Muscle of leg (tissue), 11 donors: ENCODE data around the gene CS. TPM values are rescaled to one million over a fixed set of nuclear protein-coding genes. Genes with fewer than 3 reads are reported as not detected.
A peak's percentile ranks its signal among the peaks of the same experiment; 100 is the strongest.
"Not testable (repeated sequence)": the region's sequence is repeated elsewhere in the genome, so short reads cannot be mapped to it uniquely, and the experiment has no call there.

ENCODE experiments used
- DNase-seq: peaks from one replicate; pipeline ENCODE4 v3.0.0; 2013
- H3K27ac ChIP-seq: one replicate; pipeline ENCODE4 v1.5.1; 2013; ENCODE audit warnings: mild to moderate bottlenecking, low read length, control low read depth
- H3K27me3 ChIP-seq: one replicate; pipeline ENCODE4 v1.6.1; 2013; ENCODE audit warnings: low read length; ENCODE audit not compliant: control insufficient read depth, insufficient read depth
- H3K36me3 ChIP-seq: one replicate; pipeline ENCODE4 v1.6.1; 2013; ENCODE audit warnings: low read length; ENCODE audit not compliant: control insufficient read depth, insufficient read depth
- H3K4me1 ChIP-seq: one replicate; pipeline ENCODE4 v1.6.1; 2013; ENCODE audit warnings: low read length; ENCODE audit not compliant: control insufficient read depth, insufficient read depth
- H3K4me3 ChIP-seq: one replicate; pipeline ENCODE4 v1.5.1; 2013; ENCODE audit warnings: low read length, control low read depth
- H3K9me3 ChIP-seq: replicated peaks from 2 replicates; pipeline ENCODE4 v1.6.1; 2013; ENCODE audit warnings: low read depth, low read length; ENCODE audit not compliant: control insufficient read depth
- WGBS: methylation state at CpG from one replicate; pipeline ENCODE4 v1.1.5; 2013; ENCODE audit warnings: missing lambda C conversion rate; ENCODE audit not compliant: insufficient coverage; 5-methylcytosine and 5-hydroxymethylcytosine counted together
- polyA plus RNA-seq, 8 donors: library from polyadenylated mRNA; unstranded; fragments of 120-200 nt; gene quantifications; one replicate each; pipeline versions ENCODE4 v1.2.1 to v1.2.3, GENCODE V29; 2013; ENCODE audit warnings: inconsistent platforms in 1 of 8, low replicate concordance in 1 of 8; ENCODE audit not compliant: insufficient read length in 8 of 8, insufficient read depth in 1 of 8
- total RNA-seq: library from RNA; stranded (reverse); fragments of 120-200 nt; gene quantifications from one replicate; pipeline ENCODE4 v1.2.4, GENCODE V29; 2013

Gene CS
- total and polyA plus RNA-seq, 9 donors = 93.5 to 252 (median 210) TPM

GRCh38 chr12:56326126-56326525, 26.0 kb upstream of the CS start:
- Histone ChIP-seq H3K27me3 (no peaks in the 10 kb centered on the region), H3K4me3 (no peak overlapping the region), H3K9me3 (no peaks in the 10 kb centered on the region), H3K4me1 (no peaks in the 10 kb centered on the region), H3K27ac (no peak overlapping the region), H3K36me3 (peaks cover 66% of the 10 kb centered on the region)
- 97% methylated on average over 5 of the region's 8 CpGs for WGBS
- no peak for DNase-seq

DNA sequence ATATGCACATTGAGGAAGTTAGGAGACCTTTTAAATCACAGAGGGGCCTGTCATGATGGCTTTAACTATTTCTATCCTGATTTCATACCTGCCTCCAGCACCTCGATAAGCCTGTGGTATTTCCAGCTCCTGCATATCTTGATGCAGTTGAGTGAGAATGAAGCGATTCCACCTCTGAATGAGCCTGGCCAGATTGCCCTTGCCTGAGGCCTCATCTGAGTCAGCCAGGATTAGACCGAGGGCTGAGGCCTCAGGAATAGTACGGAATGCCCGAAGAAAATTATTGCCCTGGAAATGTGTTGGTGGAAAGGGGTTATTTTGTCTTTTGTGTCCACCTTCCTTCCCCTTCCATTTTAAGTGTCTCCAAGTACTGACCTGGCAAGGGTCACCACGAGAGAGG, 24.1 kb upstream of the CS start:
- Histone ChIP-seq H3K4me3 (no peak overlapping the region), H3K36me3 (peaks cover 78% of the 10 kb centered on the region), H3K4me1 (no peaks in the 10 kb centered on the region), H3K9me3 (no peaks in the 10 kb centered on the region), H3K27me3 (no peaks in the 10 kb centered on the region), H3K27ac (no peak overlapping the region)
- WGBS = 92% methylated on average over 2 of the region's 6 CpGs
- DNase-seq = no peak

GRCh38 chr12:56321610-56322009, 21.5 kb upstream of the CS start:
- not testable (repeated sequence) for H3K9me3 ChIP-seq, H3K27me3 ChIP-seq, H3K27ac ChIP-seq, H3K4me1 ChIP-seq, DNase-seq, H3K4me3 ChIP-seq
- H3K36me3 ChIP-seq = peaks cover 73% of the 10 kb centered on the region
- WGBS = 80% methylated on average over 1 of the region's 8 CpGs

- peaks cover 7% of the 10 kb centered on the region for H3K4me1 ChIP-seq
- H3K9me3 ChIP-seq = no peaks in the 10 kb centered on the region
- H3K27me3 ChIP-seq = no peaks in the 10 kb centered on the region
- peaks cover 68% of the 10 kb centered on the region for H3K36me3 ChIP-seq
- 100% methylated on average over 1 of the region's 2 CpGs for WGBS
- no peak for DNase-seq
- no peak overlapping the region for H3K4me3 ChIP-seq
- H3K27ac ChIP-seq = no peak overlapping the region
Observed at GRCh38 chr12:56321027-56321426, 20.9 kb upstream of the CS start.

GRCh38 chr12:56317675-56318074, 17.5 kb upstream of the CS start:
- Histone ChIP-seq H3K36me3 (peaks cover 46% of the 10 kb centered on the region), H3K27me3 (no peaks in the 10 kb centered on the region), H3K9me3 (no peaks in the 10 kb centered on the region), H3K4me3 (no peak overlapping the region), H3K4me1 (peaks cover 15% of the 10 kb centered on the region), H3K27ac (no peak overlapping the region)
- DNase-seq = no peak
- no CpG with 5 or more reads among the region's 3 CpGs for WGBS

GRCh38 chr12:56315622-56316473, 15.7 kb upstream of the CS start, which contains the start of gene CNPY2:
CNPY2 (minus strand) TSS chr12:56315988; CDS start chr12:56315217, 771 bp downstream.
- peak within 1 kb of the TSS; percentile 97 for H3K27ac ChIP-seq
- no peaks in the 10 kb centered on the region for H3K27me3 ChIP-seq
- H3K9me3 ChIP-seq = no peaks in the 10 kb centered on the region
- peaks cover 50% of the 10 kb centered on the region for H3K36me3 ChIP-seq
- WGBS = under 1% methylated on average over 60 of the region's 62 CpGs
- H3K4me1 ChIP-seq = peaks cover 15% of the 10 kb centered on the region
- DNase-seq = peak; percentile 98
- H3K4me3 ChIP-seq = peak within 1 kb of the TSS; percentile 93

DNA sequence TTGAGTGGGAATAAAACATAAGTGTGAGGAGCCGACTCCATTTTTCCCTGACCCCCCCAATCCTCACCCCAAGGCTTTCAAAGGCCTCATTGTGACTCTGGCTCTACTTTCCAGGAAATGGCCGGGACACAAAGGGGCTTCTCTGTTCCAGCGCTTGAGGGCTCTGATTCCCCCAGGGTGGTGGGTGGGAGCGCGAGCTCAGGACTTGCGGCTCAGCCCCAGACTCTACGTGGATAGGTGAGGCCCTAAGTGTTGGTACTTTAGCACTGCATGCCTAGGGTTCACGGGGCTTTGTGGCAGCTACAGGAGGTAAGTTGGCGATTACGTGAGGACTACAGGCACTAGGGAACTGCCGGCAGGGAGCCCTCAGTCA, 15.1 kb upstream of the CS start:
- Histone ChIP-seq H3K27ac (peak overlapping the region; percentile 97), H3K4me1 (peaks cover 15% of the 10 kb centered on the region), H3K9me3 (no peaks in the 10 kb centered on the region), H3K4me3 (peak overlapping the region; percentile 93), H3K36me3 (peaks cover 52% of the 10 kb centered on the region), H3K27me3 (no peaks in the 10 kb centered on the region)
- DNase-seq = peak; percentile 35
- WGBS = 2% methylated on average over 7 of the region's 11 CpGs

DNA sequence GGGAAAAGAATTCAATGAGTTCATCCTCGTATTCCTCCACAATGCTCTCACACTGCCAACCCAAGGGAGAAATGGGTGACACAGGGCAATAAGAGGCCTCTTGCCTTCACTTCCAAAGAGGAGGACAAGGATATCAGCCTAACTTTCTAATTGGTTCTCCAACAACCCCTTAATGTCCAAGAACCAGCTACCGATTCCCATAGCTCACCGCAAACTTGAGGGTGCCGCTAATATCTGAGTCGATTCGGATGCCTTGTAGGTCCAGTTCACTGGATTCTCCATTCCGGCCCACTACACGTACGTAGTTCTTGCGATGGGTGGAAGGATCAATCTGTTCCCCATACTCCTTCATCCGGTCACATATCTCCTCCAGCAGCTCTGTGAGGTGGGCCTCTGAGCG, 10.9 kb upstream of the CS start:
- no peaks in the 10 kb centered on the region for H3K9me3 ChIP-seq
- DNase-seq = no peak
- 92% methylated on average over 9 of the region's 12 CpGs for WGBS
- no peak overlapping the region for H3K4me3 ChIP-seq
- H3K27me3 ChIP-seq = no peaks in the 10 kb centered on the region
- H3K36me3 ChIP-seq = peaks cover 59% of the 10 kb centered on the region
- H3K4me1 ChIP-seq = peaks cover 8% of the 10 kb centered on the region
- no peak overlapping the region for H3K27ac ChIP-seq

DNA sequence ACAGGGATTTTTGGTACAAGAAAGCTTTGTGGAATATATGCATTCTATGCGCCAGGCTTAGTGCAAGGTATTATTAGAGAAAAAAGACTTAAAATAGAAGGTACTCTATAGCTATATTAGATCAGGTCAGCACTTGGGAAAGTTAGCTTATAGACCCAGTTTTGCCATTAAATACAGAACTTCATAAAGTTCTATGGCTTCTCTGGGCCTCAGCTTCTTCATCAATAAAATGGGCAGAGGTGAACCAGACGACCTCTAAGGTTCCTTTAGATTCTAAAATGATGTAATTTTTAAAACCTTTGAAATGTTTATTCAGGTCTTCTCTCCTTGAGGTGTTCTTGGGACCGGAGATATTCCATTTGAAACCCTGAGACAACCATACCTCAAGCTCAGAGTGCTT, 8.6 kb upstream of the CS start:
- no peaks in the 10 kb centered on the region for H3K4me1 ChIP-seq
- no peaks in the 10 kb centered on the region for H3K27me3 ChIP-seq
- H3K36me3 ChIP-seq = peaks cover 55% of the 10 kb centered on the region
- no peaks in the 10 kb centered on the region for H3K9me3 ChIP-seq
- no peak overlapping the region for H3K4me3 ChIP-seq
- H3K27ac ChIP-seq = no peak overlapping the region
- DNase-seq = no peak
- 100% methylated on average over 1 of the region's 3 CpGs for WGBS

DNA sequence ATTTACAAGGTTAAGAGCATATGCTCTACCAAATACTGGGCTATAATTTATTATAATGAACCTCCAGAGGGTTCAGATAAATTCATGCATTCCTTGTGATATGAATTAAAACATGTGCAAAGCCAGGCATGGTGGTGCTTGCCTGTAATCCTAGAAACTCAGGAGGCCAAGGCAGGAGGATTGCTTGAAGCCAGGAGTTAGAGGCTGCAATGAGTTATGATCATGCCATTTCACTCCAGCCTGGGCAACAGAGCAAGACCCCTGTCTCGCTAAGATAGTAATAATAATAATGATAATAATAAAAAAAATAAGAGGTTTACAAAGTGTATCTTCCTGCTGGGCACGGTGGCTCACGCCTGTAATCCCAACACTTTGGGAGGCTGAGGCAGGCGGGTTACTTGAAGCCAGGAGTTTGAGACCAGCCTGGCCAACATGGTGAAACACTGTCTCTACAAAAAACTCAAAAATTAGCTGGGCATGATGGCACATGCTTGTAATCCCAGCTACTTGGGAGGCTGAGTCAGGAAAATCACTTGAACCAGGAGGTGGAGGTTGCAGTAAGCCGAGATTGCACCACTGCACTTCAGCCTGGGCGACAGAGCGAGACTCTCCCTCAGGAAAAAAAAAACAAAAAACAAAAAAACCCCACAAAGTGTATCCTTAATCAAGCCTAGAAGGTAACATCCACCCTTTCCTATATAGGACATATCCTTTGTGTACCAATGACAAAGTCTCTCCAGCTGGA, 7.3 kb upstream of the CS start:
- no peak for DNase-seq
- Histone ChIP-seq H3K4me1 (no peaks in the 10 kb centered on the region), H3K36me3 (peaks cover 54% of the 10 kb centered on the region), H3K27me3 (no peaks in the 10 kb centered on the region), H3K27ac (no peak overlapping the region), H3K4me3 (no peak overlapping the region), H3K9me3 (no peaks in the 10 kb centered on the region)
- WGBS = 88% methylated on average over 3 of the region's 7 CpGs
